Fibroblast of skin of right quadriceps (primary cell): ENCODE data around the gene ZFP36.

Experiments
- DNase-seq: peaks from one replicate; pipeline ENCODE4 v3.0.0-alpha.2; 2013

Gene ZFP36

DNA sequence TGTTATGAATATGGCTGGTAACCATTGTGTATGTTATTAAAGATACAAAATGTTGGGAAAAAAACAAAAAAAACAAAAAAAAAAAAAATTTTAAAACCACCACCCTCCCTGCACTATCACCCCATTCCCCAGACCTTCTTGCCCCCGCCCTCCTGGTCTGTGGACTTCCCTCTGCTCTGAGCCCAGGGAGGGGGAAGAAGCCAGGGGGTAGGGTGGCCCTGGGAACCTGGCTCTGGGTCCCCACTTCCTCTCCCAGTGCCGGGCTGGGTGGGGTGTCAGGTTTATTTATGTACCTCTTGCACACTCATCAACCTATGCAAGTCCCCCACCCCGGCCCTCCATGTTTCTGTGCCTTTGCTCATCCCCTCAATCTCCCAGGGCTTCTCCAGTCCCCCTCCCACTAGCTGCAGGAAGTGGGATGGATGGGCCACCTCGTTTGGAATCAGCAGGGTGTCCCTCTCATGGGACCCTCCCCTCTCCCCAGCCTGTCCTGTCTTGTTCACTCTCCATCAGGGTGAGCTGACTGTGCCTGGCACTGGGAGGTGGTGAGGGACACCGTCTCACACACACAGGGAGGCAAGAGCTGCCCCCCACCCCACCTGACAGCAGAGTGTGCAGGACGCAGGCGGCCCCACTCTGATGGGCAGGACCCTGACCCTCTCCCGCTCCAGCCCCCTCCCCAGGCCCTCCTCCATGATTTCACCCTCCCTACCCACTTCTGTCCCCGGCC lies 21.6 kb upstream of the ZFP36 start:
- no peak for DNase-seq

DNA sequence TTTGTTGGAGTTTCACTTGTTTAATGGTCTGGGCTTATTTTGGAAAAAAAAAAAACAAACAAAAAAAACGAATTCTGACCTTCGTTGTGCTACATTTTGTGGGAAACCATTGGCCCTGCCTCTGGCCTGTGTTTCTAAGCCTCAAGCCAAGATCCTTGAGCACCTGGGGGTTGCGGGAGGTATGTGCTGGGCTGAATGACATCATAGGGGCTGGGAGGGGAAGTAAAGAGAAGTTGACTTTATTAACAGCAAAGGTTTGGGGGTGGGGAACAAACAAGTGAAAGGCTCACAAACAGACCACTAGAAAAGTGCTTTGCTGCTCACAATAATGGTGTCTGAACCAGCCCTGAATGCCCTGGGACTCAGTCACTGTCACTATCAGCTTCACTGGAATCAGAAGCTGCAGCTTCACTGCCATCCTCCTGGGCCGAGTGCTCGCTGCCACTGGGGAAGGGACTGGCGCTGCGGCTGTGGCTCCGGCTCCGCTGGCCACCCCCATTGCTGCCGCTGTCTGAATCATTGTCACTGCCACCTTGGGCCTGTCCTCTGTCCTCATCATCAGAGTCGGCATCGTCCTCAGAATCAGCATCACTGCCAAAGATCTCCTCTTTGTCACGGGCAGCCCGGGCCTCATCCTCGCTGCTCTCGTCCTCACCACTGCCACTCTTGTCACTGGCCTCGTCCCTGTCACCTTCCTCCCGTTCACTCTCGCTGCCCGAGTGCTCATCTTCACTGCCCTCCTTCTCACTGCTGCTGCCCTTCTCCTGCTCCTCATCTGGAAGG lies 20.8 kb upstream of the ZFP36 start:
- no peak for DNase-seq

DNA sequence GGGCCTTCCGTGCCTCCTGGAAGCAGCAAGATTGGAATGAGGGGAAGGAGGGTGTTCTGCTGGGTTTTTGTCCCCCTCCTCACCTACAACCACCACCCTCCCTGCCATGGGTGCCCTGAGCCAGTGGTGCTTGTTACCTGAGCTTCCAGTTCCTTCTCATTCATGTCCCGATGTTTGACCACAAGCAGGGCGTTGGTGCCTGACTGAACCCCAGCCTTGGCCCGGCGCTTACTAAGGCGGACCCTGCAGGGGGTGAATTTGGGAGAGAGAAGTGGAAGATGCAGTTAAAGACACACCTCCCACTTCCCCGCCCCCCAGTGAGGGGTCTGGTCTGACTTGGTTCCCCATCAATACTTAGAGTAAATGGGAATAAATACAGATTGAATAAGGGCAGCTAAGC lies 20.1 kb upstream of the ZFP36 start:
- DNase-seq: no peak

DNA sequence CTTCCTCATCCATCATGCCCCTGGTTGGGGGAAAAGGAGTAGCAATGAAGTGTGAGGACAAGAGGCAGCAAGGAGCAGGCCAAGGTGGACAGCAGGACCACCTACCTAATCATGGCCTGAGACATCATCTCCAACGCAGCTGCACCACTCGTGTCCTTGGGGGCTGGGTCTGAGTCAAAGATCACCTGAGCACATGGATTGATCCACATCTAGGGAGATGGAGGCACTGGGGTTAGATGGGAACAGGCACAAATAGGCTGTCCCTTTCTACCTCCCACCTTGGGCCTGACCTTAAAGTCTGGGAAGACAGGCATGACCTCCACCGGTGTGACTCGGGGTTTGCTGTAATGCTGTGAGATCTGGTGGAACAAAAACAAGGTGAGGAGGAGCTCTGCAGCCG lies 18.0 kb upstream of the ZFP36 start:
- DNase-seq: no peak

DNA sequence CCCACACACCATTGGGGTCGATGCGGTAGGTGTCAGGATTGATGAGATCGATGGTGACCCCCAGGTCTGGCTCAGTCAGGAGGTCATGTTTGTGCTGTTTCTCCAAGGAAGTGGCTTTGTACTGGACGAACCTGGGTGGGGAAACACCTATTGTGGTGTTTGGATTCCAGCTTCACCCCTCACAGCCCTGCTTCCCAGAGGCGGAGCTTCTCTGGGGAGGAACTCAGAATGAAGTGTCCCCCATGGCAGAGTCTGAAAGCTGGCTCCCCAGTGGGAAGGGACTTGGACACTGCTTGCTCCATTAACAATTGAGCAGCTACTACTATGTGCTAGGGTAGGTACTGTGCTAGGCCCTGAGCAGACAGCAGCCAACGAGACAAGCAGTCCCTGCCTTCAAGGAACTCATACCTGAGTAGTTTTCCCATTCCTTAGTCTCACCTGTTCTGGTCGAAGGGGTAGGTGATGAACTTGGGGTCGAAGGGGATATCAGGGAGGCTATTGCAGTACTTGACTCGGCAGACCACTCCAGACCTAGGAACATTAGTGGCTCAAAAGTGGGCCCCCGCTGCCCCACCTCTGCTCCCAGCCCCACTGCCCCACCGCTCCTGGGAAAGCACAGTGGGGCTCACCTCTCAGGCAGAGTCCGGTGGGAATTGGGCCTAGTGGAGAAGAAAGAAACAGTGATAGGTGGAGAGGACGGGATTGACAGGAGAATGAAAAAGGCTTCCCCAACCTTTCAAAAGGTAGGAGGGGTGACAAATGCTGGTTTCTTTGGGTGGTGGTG lies 16.8 kb upstream of the ZFP36 start:
- DNase-seq: no peak

DNA sequence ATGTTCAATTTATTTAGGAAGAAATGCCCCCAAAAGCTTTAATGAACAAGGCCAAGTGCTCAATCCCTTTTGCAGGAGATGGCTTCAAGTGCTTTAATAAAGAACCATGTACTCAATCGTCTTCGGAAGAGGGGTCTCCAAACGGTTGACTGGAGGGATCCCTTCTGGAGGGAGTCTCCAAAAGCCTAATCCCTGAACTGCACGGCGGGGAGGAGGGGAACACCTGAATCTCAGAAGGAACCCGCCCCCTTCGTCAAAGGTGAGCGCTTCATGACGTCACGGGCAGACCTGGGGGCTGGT lies 16.2 kb upstream of the ZFP36 start:
- DNase-seq: no peak

DNA sequence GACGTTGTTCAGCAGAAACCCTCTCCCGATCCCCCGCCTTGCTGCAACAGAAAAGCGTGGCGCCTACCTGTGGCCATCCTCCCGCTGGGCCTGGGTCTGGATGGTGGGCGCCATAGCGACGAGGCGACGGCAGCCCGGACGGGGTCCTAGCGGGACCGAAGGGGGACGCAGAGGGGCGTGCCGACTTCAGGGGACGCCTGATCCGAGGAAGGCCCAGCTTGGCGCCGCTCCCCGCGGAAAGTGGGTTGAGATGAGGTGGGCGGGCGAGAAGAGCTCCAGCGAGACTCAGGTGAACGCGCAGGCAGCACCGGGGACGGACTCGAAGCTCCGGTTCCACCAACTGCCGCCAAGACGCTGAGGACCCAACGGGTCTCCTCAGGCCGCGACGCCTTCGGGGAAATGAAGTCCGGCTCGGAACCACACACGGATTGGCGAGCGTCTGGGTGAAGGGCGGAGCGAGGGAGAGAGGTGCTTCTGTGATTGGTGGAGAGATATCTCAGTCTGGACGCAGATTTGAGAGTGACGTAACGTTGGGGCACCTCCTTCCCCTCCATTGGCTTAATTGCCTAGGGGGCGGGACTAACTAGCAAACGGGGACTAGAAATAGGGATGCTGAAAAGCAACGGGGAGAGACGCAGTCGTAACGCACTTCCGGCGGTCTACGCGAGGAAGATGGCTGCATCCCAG lies 15.8 kb upstream of the ZFP36 start, which contains the start of the genes MED29 and PAF1:
TSS of gene MED29 (plus strand) at position 628 of the 687 bp plus-strand sequence. CDS start at position 673, 45 bp downstream.
TSS of gene PAF1 (minus strand) at position 356 of the 687 bp plus-strand sequence. CDS start at position 114, 242 bp downstream.
- peak; percentile 100 for DNase-seq

DNA sequence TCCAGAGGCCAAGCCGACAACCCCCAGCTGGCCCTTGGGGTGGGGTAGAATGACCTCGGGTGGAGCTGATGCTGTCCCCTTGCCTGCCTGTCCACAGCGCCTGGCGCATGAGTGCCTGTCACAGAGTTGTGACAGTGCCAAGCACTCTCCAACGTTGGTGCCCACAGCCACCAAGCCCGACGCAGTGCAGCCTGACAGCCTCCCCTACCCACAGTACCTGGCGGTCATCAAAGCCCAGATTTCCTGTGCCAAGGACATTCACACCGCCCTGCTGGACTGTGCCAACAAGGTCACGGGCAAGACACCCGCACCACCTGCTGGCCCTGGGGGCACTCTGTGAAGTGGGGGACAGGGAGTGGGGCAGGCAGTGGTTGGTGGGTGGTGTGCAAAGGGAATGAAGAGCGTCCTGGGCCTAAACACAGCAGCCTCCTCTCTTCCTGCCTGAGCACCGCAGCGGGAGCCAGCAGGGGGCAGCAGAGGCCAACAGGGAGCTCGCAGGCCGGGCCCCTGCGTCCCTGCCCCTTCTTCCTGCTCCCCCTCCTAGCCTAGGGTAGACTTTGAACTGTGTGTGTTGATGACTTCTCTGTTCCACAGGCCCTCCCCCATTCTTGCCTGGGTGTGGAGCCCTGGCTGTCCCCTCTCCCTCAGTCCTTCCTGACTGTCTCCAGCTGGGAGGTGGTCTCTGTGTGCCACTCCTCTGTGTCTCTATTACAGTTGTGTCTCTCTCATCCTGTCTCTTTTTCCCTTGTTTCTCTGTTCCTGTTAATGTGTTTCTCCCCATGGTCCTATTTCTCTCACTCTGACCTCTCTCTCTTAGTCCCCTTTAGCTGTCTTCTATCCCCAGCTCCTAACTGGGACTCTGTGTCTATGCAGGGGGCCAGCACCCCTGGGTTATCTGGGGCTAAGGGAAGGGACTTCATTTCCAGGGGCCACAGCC lies 9.0 kb upstream of the ZFP36 start:
- peak; percentile 78 for DNase-seq

DNA sequence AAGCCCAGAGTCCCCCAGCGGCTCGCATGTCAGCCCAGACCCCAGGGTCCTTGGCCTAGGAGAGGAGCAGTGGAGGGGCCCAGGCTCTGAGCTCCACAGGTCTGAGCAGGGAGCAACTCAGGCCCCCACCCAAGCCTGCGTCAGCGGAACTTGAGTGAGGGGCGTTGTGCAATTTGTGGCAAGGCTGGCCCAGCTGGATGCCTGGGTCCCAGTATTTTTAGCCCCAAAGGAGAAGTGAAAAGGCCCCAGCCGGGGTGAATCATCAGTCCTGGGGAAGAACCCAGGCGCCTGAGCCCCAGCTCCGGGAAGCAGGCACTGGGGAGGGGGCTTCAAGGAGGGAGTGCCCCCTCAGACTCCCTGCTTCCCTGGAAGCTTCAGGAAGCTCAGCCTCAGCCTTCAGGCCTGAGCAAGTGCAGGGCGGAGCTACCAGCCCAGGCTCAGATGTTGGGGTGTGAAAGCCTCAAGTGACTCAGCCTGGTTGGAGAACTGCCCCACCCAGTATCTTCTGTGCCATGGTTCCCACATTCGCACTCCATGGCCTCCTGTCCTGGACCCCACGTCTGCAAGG lies 8.3 kb upstream of the ZFP36 start:
- DNase-seq: peak; percentile 66

DNA sequence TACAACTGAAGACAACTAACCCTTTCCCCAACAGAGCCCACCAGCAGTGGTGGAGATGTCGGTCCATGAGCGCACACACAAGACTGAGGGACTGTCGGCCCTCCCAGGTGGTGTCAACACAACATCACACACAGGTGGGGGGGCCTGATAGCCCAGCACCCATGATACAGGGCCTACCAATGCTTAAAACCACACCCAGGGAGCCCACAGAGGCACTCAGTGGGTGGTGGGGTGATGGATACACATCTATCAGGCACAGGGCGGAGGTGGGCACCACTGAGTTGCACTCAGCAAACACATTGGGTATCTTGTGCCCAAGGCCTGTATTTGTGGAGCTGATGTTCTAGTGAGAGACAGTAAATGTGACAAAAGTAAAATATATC lies 7.0 kb upstream of the ZFP36 start:
- no peak for DNase-seq

DNA sequence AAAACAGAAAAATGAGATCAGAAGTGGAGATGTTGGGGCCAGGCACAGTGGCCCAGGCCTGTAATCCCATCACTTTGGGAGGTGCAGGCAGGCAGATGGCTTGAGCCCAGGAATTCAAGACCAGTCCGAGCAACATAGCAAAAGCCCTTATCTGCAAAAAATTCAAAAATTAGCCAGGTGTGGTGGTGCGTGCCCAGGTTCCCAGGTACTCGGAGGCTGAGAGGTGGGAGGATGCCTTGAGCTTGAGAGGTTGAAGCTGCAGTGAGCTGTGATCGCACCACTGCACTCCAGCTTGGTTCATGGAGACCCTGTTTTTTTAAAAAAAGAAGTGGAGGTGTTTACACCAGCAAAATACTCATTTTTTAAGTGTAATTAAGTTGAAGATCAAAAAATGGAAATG lies 6.6 kb upstream of the ZFP36 start:
- no peak for DNase-seq

DNA sequence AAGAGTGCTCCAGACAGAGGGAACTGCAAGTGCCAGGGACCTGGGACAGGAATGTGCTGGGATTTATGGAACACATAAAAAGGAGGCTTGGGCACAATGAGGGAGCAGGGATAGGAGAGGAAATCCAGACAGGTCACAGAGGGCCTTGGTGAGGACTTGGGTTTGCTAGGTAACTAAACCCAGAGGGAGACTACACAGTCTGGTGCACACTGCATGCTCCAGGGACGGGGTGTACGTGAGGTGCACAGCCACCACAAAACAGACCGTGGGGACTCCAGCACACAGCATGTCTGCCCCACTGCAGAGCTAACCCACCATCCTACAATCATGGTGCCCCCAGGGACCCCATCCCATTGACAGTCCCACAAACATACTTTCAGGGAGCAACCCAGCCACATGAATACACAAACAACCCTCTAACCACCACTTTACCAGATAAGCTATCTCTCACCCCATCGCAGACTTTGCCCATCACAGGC lies 5.5 kb upstream of the ZFP36 start:
- no peak for DNase-seq

DNA sequence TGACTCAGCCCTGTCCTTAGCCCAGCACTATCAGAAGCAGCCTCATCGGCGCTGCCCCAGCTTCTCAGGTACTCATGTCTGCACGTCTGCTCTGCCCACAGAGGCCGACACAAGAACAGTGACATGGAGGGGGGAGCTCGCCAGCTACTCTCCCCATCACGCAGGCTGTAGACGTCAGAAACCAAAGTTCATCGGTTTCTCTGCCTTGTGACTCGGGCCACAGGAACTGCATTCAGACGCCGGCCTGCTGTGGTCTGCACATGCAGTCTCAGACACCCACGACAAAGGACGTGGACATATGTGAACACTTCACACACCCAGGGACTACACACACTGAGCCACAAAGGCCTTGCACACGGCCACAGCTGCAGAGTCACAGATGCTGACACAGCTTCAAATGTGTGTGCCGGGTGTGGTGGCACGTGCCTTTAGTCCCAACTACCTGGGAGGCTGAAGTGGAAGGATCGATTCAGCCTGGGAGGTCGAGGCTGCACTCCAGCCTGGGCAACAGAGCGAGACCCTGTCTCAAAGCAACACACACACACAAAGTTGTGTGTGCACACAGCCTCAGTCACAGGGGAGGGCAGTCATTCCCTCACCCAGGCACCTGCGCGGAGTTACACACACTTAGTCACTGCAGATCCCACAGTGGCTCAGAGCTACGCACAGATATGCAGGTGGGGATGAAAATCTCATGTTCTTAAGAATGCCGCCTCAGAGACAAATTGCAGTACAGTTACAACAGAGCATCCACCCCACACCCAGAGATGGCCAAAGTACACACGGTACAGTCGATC lies 4.9 kb upstream of the ZFP36 start:
- peak; percentile 62 for DNase-seq

DNA sequence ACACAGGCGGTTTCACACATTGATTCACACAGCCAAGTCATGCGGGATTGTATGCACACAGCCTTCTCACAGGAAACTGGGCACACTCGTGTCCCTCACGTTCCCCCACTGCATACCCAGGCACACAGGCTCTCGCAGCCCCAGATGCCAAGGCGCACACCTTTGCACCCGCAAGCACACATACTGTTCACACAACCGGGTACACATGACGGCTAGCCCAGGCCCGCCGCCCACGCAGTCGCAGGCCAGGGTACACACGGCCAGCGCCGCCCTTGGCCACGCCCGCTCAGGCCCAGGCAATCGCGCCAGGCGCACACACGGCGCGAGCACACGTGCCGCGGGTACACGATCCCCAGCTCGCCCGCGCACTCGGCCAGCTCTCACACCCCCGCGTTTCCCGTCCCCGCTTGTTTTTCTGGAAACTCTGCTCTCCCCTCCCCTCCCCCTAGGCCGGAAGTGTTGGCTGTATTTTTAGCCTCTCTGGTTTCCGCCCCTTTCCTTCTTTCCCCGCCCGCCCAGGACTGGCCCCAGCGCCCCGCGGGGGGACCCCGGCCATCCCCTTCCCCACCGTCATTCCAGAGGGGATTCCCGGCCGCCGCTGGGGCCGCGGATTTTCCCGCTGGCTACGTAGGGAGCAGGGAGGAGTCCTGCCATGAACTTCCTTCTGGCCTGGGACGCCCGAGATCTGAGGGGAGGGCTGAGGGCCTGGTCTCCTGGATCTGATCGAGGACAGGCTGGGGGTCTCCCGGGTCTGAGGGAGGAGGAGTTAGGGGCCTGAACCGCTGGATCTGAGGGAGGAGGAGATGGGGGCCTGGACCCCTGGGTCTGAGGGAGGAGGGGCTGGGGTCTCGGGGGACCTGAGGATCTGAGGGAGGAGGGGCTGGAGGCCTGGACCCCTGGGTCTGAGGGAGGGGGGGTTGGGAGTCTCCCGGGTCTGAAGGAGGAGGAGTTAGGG lies 4.0 kb upstream of the ZFP36 start:
- DNase-seq: peak; percentile 93

DNA sequence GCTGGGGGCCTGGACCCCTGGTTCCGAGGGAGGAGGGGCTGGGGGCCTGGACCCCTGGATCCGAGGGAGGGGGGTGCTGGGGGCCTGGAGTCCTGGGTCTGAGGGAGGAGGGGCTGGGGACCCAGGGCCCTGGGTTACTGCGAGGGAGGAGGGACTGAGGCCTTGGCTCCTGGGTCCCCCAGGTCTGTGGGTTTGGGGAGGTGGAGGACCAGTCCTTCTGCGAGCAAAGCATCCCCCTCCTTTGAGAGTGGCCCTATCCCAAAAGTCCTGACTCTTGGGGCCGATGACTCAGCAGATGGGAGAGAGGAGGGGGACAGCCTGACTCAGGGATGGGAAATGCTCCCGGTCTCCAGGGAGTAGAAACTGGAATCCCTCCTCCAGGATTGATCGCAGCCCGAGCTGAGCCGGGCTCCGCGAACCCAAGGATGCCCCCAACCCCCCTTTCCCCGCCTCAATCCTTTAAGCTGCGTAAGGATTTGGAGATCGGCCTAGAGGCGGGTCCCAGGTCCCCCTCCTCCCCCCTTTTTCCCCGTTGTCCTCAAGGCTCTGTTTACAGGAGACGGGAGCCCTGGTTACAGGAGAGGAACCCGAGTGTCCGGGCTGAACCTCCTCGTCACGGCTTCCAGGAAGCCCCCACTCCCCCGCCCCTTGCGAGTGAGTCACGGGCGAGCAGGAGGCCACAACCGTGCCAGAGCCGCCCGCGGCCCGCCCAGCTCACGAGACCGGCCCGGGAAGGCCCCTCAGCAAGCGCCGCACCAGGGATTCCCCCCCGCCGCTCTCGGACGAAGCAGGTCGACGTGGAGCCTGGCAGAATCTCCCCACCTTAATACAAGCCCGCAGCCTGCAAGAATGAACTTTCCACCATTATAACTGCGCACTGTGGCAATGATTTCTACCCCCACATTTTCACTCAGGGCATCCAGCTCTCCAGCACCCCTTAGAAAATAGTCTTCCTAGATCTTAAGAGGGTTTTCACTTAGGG lies 3.0 kb upstream of the ZFP36 start:
- DNase-seq: peak; percentile 100

DNA sequence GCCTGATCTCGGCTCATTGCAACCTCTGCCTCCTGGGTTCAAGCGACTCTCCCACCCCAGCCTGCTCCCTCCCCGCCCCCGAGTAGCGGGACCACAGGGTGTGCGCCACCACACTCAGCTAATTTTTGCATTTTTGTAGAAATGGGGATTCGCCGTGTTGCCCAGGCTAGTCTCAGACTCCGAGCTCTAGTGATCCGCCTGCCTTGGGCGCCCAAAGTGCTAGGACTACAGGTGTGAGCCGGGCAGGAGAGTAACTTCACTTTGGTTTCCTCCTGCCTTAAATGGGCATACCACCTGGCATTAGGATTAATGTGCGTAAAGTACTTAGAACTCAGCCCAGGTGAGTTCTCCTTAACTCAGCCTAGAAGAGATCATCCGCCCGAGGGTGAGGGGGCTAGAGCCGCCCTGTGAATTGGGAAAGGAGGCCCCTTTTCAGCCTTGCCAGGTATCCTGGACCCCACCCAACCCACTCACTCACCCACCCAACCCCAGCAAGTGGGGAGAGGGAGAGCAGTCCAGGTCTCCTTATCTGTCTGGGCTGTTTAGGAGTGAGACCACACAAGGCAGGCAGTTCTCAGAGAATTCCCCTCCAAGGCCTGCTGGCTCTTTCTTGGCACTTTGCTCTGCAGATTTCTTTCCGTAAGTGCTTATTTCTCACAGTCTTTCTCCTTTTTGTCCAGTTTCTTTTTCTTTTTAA lies 1.2 kb upstream of the ZFP36 start:
- DNase-seq: no peak

DNA sequence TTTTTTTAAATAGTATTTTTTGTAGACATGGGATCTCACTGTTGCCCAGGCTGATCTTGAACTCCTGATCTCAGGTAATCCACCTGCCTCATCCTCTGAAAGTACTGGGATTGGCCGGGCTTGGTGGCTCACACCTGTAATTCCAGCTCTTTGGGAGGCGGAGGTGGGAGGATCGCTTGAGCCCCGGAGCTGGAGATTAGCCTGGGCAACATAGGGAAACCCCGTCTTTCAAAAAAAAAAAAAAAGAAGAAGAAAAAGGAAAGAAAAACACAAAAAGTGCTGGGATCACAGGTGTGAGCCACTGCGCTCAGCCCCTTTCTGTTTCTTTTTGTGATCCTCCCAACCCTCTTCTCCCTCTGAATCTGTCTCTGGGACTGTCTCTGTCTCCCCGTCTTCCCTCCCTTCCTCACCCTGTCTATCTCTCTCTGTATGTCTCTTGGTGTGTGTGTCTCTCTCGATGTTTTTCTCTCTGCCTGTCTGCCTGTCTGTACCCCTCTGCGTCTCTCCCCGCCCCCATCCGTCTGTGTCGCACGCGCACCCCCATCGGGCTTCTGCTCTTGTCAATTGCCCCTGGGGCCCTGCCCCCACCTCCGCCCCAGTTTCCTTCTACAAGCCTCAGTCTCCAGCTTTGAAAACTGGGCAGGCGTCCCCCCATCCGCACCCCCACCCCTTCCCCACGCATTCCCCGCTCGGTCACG lies 540 bp upstream of the ZFP36 start:
- DNase-seq: no peak
